IPS-20b (cell line): Measurements from ENCODE around the gene UMODL1.

Experiments
- H3K27ac ChIP-seq: one replicate; pipeline ENCODE4 v1.5.1; 2013; ENCODE audit warnings: low read length
- H3K27me3 ChIP-seq: 2 replicates; pipeline ENCODE4 v1.6.1; 2013; ENCODE audit warnings: mild to moderate bottlenecking, low read length, inconsistent platforms; ENCODE audit not compliant: insufficient read depth
- H3K36me3 ChIP-seq: 2 replicates; pipeline ENCODE4 v1.6.1; 2013; ENCODE audit warnings: low read depth, mild to moderate bottlenecking, inconsistent platforms, low read length, moderate library complexity; ENCODE audit not compliant: insufficient read depth
- H3K4me1 ChIP-seq: 2 replicates; pipeline ENCODE4 v1.6.1; 2013; ENCODE audit warnings: mild to moderate bottlenecking, control low read depth, inconsistent platforms, low read length, moderate library complexity; ENCODE audit not compliant: insufficient read depth
- H3K4me3 ChIP-seq: 2 replicates; pipeline ENCODE4 v1.5.1; 2013; ENCODE audit warnings: mild to moderate bottlenecking, low read length, inconsistent platforms
- H3K9ac ChIP-seq: 2 replicates; pipeline ENCODE4 v1.6.1; 2013; ENCODE audit warnings: low read depth, mild to moderate bottlenecking, inconsistent platforms, low read length, moderate library complexity
- H3K9me3 ChIP-seq: 2 replicates; pipeline ENCODE4 v1.6.1; 2013; ENCODE audit warnings: mild to moderate bottlenecking, low read depth, low read length, inconsistent platforms; ENCODE audit not compliant: insufficient read depth

UMODL1 gene

GRCh38 chr21:42084079-42084478 lies 13.0 kb downstream of the UMODL1 start:
- Histone ChIP-seq H3K36me3 (no peaks in the 10 kb centered on the region), H3K9ac (no peak overlapping the region), H3K27ac (no peak overlapping the region), H3K9me3 (no peaks in the 10 kb centered on the region), H3K4me3 (no peak overlapping the region), H3K27me3 (no peaks in the 10 kb centered on the region), H3K4me1 (no peaks in the 10 kb centered on the region)

DNA sequence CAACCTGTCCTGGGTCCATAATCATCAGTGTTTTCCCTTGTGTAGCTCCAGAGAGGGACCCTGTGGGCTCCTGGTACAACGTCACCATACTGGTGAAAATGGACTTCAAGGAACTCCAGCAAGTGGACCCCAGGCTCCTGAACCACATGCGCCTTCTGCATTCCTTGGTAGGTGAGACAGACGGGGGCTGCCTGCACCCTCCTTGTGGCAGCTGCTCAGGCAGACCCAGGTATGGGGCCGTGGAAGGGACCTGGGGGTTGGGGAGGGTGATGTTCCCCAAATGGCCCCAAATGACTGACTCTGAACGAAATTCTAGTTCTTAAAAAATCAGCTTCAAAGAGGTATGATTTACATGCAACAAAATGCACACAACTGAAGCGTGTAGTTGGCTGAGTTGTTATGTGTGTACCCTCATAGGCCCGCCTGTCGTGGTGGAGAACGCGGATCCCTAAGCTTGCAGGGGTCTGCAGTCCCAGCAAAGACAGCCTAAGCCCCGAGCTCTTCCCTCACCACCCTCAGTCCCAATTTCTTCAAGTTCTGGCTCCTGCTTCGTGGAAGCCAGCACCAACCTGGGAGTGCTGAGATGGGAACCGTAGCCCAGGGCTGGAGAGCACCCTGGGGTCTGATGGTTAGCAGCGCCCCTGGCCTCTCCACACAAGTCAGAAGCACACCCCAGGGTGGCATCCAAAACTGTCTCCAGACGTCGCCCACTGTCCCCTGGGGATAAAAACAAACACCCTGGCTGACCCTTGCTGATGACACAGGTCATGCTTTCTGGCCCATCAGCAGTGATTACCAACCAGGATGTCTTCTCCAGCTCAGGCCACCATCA lies 14.3 kb downstream of the UMODL1 start:
- Histone ChIP-seq H3K36me3 (no peaks in the 10 kb centered on the region), H3K27ac (no peak overlapping the region), H3K9ac (no peak overlapping the region)

GRCh38 chr21:42086969-42087368 lies 15.9 kb downstream of the UMODL1 start:
- peaks cover 12% of the 10 kb centered on the region for H3K27me3 ChIP-seq
- no peaks in the 10 kb centered on the region for H3K9me3 ChIP-seq
- no peak overlapping the region for H3K27ac ChIP-seq

More for the DNA sequence above, 14.3 kb downstream of the UMODL1 start:
- Histone ChIP-seq H3K4me1 (no peaks in the 10 kb centered on the region), H3K27me3 (no peaks in the 10 kb centered on the region), H3K9me3 (no peaks in the 10 kb centered on the region), H3K4me3 (no peak overlapping the region)

GRCh38 chr21:42088148-42088547 lies 17.0 kb downstream of the UMODL1 start:
- no peak overlapping the region for H3K4me3 ChIP-seq
- H3K27me3 ChIP-seq = peaks cover 21% of the 10 kb centered on the region
- no peak overlapping the region for H3K9ac ChIP-seq
- H3K9me3 ChIP-seq = no peaks in the 10 kb centered on the region
- no peak overlapping the region for H3K27ac ChIP-seq
- H3K36me3 ChIP-seq = no peaks in the 10 kb centered on the region
- 0 out of 2 replicates have a peak, but pooled peaks cover 4% of the 10 kb centered on the region for H3K4me1 ChIP-seq

More at GRCh38 chr21:42086969-42087368, 15.9 kb downstream of the UMODL1 start:
- no peaks in the 10 kb centered on the region for H3K36me3 ChIP-seq
- H3K4me1 ChIP-seq = no peaks in the 10 kb centered on the region
- no peak overlapping the region for H3K9ac ChIP-seq
- H3K4me3 ChIP-seq = no peak overlapping the region

DNA sequence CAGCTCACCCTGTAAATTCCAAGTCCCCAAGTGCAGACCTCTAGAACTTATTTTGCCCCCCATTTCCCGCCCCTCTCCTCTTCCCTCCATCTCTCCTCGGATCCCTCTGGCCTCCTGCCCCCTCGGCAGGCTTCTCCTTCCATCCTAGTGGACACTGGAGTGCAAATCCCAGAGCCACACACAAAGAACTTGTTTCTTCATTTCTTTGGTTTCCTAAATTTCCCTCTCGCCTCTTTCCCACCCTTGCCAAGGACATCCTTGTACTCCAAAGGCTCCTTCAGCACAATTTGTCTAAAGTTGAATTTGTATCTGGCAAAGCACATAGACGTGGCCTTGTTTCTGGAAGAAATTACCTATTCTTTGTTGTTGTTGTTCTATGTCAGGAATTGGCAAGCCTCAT lies 17.5 kb downstream of the UMODL1 start:
- H3K27me3 ChIP-seq = peaks cover 21% of the 10 kb centered on the region
- no peaks in the 10 kb centered on the region for H3K36me3 ChIP-seq
- H3K27ac ChIP-seq = no peak overlapping the region
- H3K4me1 ChIP-seq = 0 out of 2 replicates have a peak, but pooled peaks cover 4% of the 10 kb centered on the region
- H3K4me3 ChIP-seq = no peak overlapping the region
- no peaks in the 10 kb centered on the region for H3K9me3 ChIP-seq
- no peak overlapping the region for H3K9ac ChIP-seq

- Histone ChIP-seq H3K9me3 (no peaks in the 10 kb centered on the region), H3K27me3 (peaks cover 21% of the 10 kb centered on the region), H3K9ac (no peak overlapping the region), H3K4me1 (0 out of 2 replicates have a peak, but pooled peaks cover 4% of the 10 kb centered on the region), H3K4me3 (no peak overlapping the region), H3K27ac (no peak overlapping the region), H3K36me3 (no peaks in the 10 kb centered on the region)
Measured at GRCh38 chr21:42089093-42089631, 18.0 kb downstream of the UMODL1 start.

DNA sequence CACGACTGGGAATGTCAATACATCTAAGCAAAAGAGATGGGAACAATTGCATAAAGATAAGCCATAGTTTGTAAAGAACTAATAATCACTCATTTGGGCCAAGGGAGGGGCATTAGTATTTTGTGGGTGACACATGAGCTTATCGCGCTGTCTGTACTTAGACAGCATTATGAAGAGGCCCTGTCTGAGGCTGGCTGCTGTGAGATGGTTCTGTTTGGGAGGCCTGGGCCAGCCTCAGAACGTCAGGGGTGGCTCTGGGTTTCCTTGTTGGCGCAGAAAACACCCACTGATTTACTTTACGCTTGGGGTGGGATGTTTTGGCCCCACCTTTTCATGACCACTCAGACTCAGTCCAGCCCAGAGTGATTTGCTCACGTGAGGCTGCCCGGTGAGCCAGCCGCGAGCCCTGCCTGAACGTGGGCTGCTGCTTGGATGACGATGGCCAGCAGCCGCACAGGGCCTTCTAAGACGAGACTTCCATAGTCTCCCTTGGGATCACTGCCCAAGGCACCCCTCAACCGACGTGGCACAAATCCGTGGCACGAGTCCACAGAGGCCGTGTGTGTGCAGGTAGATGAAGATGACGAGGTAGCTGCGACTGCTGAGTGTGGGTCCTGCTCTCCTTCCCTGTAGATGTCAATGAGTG lies 18.7 kb downstream of the UMODL1 start:
- H3K9ac ChIP-seq = no peak overlapping the region
- peaks cover 5% of the 10 kb centered on the region; the same call in 1 of the 2 replicates for H3K9me3 ChIP-seq
- no peaks in the 10 kb centered on the region for H3K36me3 ChIP-seq
- H3K27me3 ChIP-seq = peaks cover 21% of the 10 kb centered on the region
- no peak overlapping the region for H3K27ac ChIP-seq
- H3K4me3 ChIP-seq = no peak overlapping the region
- H3K4me1 ChIP-seq = 0 out of 2 replicates have a peak, but pooled peaks cover 4% of the 10 kb centered on the region

GRCh38 chr21:42091899-42092508 lies 20.9 kb downstream of the UMODL1 start:
- Histone ChIP-seq H3K4me1 (0 out of 2 replicates have a peak, but pooled peaks cover 4% of the 10 kb centered on the region), H3K9ac (no peak overlapping the region), H3K36me3 (no peaks in the 10 kb centered on the region), H3K27me3 (peaks cover 21% of the 10 kb centered on the region), H3K27ac (no peak overlapping the region), H3K9me3 (peaks cover 5% of the 10 kb centered on the region; the same call in 1 of the 2 replicates), H3K4me3 (peak overlapping the region; percentile 46; the same call in 1 of the 2 replicates)

GRCh38 chr21:42092771-42093170 lies 21.7 kb downstream of the UMODL1 start:
- H3K9ac ChIP-seq = no peak overlapping the region
- H3K36me3 ChIP-seq = no peaks in the 10 kb centered on the region
- H3K27me3 ChIP-seq = peaks cover 21% of the 10 kb centered on the region
- peak overlapping the region; percentile 21; the same call in 1 of the 2 replicates for H3K4me3 ChIP-seq
- H3K4me1 ChIP-seq = 0 out of 2 replicates have a peak, but pooled peaks cover 4% of the 10 kb centered on the region
- H3K9me3 ChIP-seq = peaks cover 5% of the 10 kb centered on the region; the same call in 1 of the 2 replicates
- H3K27ac ChIP-seq = no peak overlapping the region

DNA sequence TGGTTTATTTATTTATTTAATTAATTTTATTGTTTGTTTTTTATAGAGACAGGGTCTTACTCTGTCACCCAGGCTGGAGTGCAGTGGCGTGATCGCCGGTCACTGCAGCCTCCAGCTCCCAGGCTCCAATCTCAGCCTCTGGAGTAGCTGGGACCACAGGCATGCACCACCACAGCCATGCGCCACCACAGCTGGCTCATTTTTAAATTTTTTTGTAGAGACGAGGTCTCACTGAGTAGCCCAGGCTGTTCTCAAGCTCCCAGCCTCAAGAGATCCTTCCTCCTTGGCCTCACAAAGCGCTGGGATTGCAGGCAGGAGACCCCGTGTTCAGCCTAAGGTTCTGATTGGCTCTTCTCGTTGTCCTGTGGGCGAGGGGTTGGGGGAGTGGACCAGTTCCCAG lies 22.1 kb downstream of the UMODL1 start:
- H3K27me3 ChIP-seq = peaks cover 21% of the 10 kb centered on the region
- no peak overlapping the region for H3K27ac ChIP-seq

GRCh38 chr21:42093991-42094421 lies 22.9 kb downstream of the UMODL1 start:
- Histone ChIP-seq H3K9ac (no peak overlapping the region), H3K27me3 (peaks cover 21% of the 10 kb centered on the region), H3K4me1 (0 out of 2 replicates have a peak, but pooled peaks cover 4% of the 10 kb centered on the region), H3K27ac (no peak overlapping the region), H3K9me3 (peaks cover 5% of the 10 kb centered on the region; the same call in 1 of the 2 replicates), H3K4me3 (no peak overlapping the region), H3K36me3 (no peaks in the 10 kb centered on the region)

More for the DNA sequence above, 22.1 kb downstream of the UMODL1 start:
- H3K9ac ChIP-seq = no peak overlapping the region
- H3K9me3 ChIP-seq = peaks cover 5% of the 10 kb centered on the region; the same call in 1 of the 2 replicates
- no peaks in the 10 kb centered on the region for H3K36me3 ChIP-seq
- no peak overlapping the region for H3K4me3 ChIP-seq
- H3K4me1 ChIP-seq = 0 out of 2 replicates have a peak, but pooled peaks cover 4% of the 10 kb centered on the region
